K562 (cell line): ENCODE data around the gene PNMT. TPM values are rescaled to one million over a fixed set of nuclear protein-coding genes. Genes with fewer than 3 reads are reported as not detected.
A peak's percentile ranks its signal among the peaks of the same experiment; 100 is the strongest.

ENCODE experiments used
- ATAC-seq: fragments of 200-7000 bp; cut with Tn5 transposase; 3 replicates; pipeline ENCODE4 v1.9.1; 2020; ENCODE audit warnings: moderate library complexity
- BruUV-seq: library from RNA; stranded (reverse); fragments of 400-500 nt; replicated peaks from 2 replicates; lab custom pipeline; 2021; lab: Mats Ljungman, UMichigan
- CTCF ChIA-PET: fragments of 300-600 bp; formaldehyde crosslinking; extraction: SDS; loops from one replicate; lab custom pipeline; 2021; ENCODE audit warnings: low intra/inter-chr PET ratio; lab: Yijun Ruan, JAX
- POLR2A ChIA-PET: fragments of 300-600, 350-650 bp; sonication (Branson Sonifier 250); formaldehyde crosslinking; extraction: SDS; loops from one replicate; lab custom pipeline; 2021; ENCODE audit warnings: antibody characterized with exemption, inconsistent platforms; lab: Yijun Ruan, JAX
- DNase-seq, 4 experiments: peaks; one replicate each; pipeline versions ENCODE4 v3.0.0 to v3.0.0-alpha.2; 2011 to 2018; ENCODE audit warnings: low spot score in 3 of 4, mixed read lengths in 3 of 4; ENCODE audit errors: extremely low read depth in 1 of 4
- FAIRE-seq: peaks from 2 replicates; lab custom pipeline; 2011; peaks lifted over from hg19 to GRCh38; lab: Jason Lieb, UNC
- H2AFZ ChIP-seq: 2 replicates; pipeline ENCODE4 v1.6.0; 2011; ENCODE audit warnings: low read depth, low read length, control low read depth, inconsistent platforms
- H3K27ac ChIP-seq: fragments of 200-600 bp; 3 replicates; pipeline ENCODE4 v1.8.0; 2011; ENCODE audit warnings: low read depth, mild to moderate bottlenecking, control low read depth, inconsistent platforms, low read length, moderate library complexity, mixed read lengths; ENCODE audit errors: extremely low read depth
- H3K27me3 ChIP-seq, 2 experiments: fragments of 300-600 bp in 1 of 2; 2 replicates in 1 of 2; 3 replicates in 1 of 2; pipeline versions ENCODE4 v1.6.0 to v1.8.0; 2011; ENCODE audit warnings: inconsistent platforms in 2 of 2, low read length in 2 of 2, mild to moderate bottlenecking in 1 of 2, mixed read lengths in 1 of 2, moderate library complexity in 1 of 2; ENCODE audit not compliant: control insufficient read depth in 2 of 2, insufficient read depth in 2 of 2
- H3K36me3 ChIP-seq: fragments of 300-600 bp; 3 replicates; pipeline ENCODE4 v1.8.0; 2011; ENCODE audit warnings: mild to moderate bottlenecking, low read length, inconsistent platforms; ENCODE audit not compliant: control insufficient read depth, insufficient read depth
- H3K4me1 ChIP-seq, 2 experiments: fragments of 200-600 bp in 1 of 2; replicated peaks in 1 of 2; 2 replicates in 1 of 2; 3 replicates in 1 of 2; pipeline versions ENCODE4 v1.5.1 to v1.8.0; 2011; ENCODE audit warnings: inconsistent platforms in 2 of 2, low read length in 2 of 2, mild to moderate bottlenecking in 1 of 2, mixed read lengths in 1 of 2, moderate library complexity in 1 of 2; ENCODE audit not compliant: control insufficient read depth in 2 of 2, insufficient read depth in 2 of 2
- H3K4me2 ChIP-seq: 2 replicates; pipeline ENCODE4 v1.6.1; 2011; ENCODE audit warnings: low read length, control low read depth, inconsistent platforms, mixed read lengths; ENCODE audit not compliant: insufficient read depth
- H3K4me3 ChIP-seq: fragments of 200-600 bp; sonication (generic), shearing (Covaris generic); 2 replicates; pipeline ENCODE4 v1.5.1; 2016; ENCODE audit warnings: control low read depth, inconsistent platforms
- H3K79me2 ChIP-seq: fragments of 200-600 bp; 3 replicates; pipeline ENCODE4 v1.8.0; 2011; ENCODE audit warnings: low read length, inconsistent platforms; ENCODE audit not compliant: control insufficient read depth, insufficient read depth
- H3K9ac ChIP-seq, 2 experiments: 2 replicates each; pipeline versions ENCODE4 v1.6.0 to v1.6.1; 2011; ENCODE audit warnings: low read depth in 2 of 2, low read length in 2 of 2, control low read depth in 1 of 2, inconsistent platforms in 1 of 2, mild to moderate bottlenecking in 1 of 2, mixed read lengths in 1 of 2; ENCODE audit not compliant: insufficient read depth in 1 of 2
- H3K9me1 ChIP-seq: one replicate; pipeline ENCODE4 v1.6.0; 2011; ENCODE audit warnings: inconsistent platforms, mild to moderate bottlenecking, low read length, moderate library complexity; ENCODE audit not compliant: control insufficient read depth, insufficient read depth
- H3K9me3 ChIP-seq: replicated peaks from 2 replicates; pipeline ENCODE4 v1.5.1; 2011; ENCODE audit warnings: low read depth, low read length, inconsistent platforms; ENCODE audit not compliant: control insufficient read depth, insufficient read depth
- H4K20me1 ChIP-seq: replicated peaks from 2 replicates; pipeline ENCODE4 v1.6.1; 2011; ENCODE audit warnings: low read length, inconsistent platforms, mixed read lengths; ENCODE audit not compliant: control insufficient read depth, insufficient read depth
- C11orf30 ChIP-seq: fragments of 450-650 bp; IDR thresholded peaks from 2 replicates; pipeline ENCODE4 v1.6.1; 2016; ENCODE audit warnings: low read depth, mild to moderate bottlenecking
- HBP1 ChIP-seq: fragments of 450-650 bp; formaldehyde crosslinking; IDR thresholded peaks from 2 replicates; pipeline ENCODE4 v1.4.0; 2022; ENCODE audit warnings: missing genetic modification characterization
- MCM3 ChIP-seq: fragments of 450-650 bp; IDR thresholded peaks from 2 replicates; pipeline ENCODE4 v1.6.1; 2016
- NEUROD1 ChIP-seq: fragments of 150-350 bp; IDR thresholded peaks from 2 replicates; pipeline ENCODE4 v1.6.1; 2014; ENCODE audit warnings: borderline replicate concordance, low read length, low read depth; ENCODE audit not compliant: partially characterized antibody
- NR1H2 ChIP-seq: sonication (generic); formaldehyde crosslinking; IDR thresholded peaks from 2 replicates; pipeline ENCODE4 v1.4.0; 2020; ENCODE audit warnings: mild to moderate bottlenecking, missing genetic modification reagents
- NR2C1 ChIP-seq, 2 experiments: fragments of 450-650 bp; IDR thresholded peaks; 2 replicates each; pipeline ENCODE4 v1.6.1; 2017; ENCODE audit warnings: mild to moderate bottlenecking in 2 of 2, antibody characterized with exemption in 1 of 2, inconsistent platforms in 1 of 2, missing compliant biosample characterization in 1 of 2, missing genetic modification characterization in 1 of 2
- NR2C2 ChIP-seq, 2 experiments: fragments of 200-800 bp in 1 of 2; sonication (Bioruptor generic) in 1 of 2; sonication (generic) in 1 of 2; formaldehyde crosslinking in 1 of 2; IDR thresholded peaks; 2 replicates each; pipeline versions ENCODE4 v1.6.1 to v1.8.0; 2016 to 2022; ENCODE audit warnings: mild to moderate bottlenecking in 1 of 2, missing compliant biosample characterization in 1 of 2, missing genetic modification characterization in 1 of 2, missing genetic modification reagents in 1 of 2
- NR3C1 ChIP-seq: sonication (generic); formaldehyde crosslinking; IDR thresholded peaks from 2 replicates; pipeline ENCODE4 v1.8.1; 2022; ENCODE audit warnings: missing genetic modification reagents
- ZNF23 ChIP-seq: fragments of 250-450 bp; sonication (Bioruptor Pico); IDR thresholded peaks from 2 replicates; pipeline ENCODE4 v1.4.0; 2020; ENCODE audit warnings: mild to moderate bottlenecking
- ZNF232 ChIP-seq: sonication (generic); formaldehyde crosslinking; IDR thresholded peaks from 2 replicates; pipeline ENCODE4 v1.8.0; 2022; ENCODE audit warnings: mild to moderate bottlenecking, missing genetic modification reagents
- ZNF431 ChIP-seq: sonication (generic); formaldehyde crosslinking; IDR thresholded peaks from 2 replicates; pipeline ENCODE4 v1.8.0; 2022; ENCODE audit warnings: mild to moderate bottlenecking, missing genetic modification reagents
- ZNF655 ChIP-seq: fragments of 250-450 bp; sonication (Bioruptor Pico); IDR thresholded peaks from 2 replicates; pipeline ENCODE4 v1.5.0; 2021
- ZNF778 ChIP-seq: fragments of 450-650 bp; formaldehyde crosslinking; IDR thresholded peaks from 2 replicates; pipeline ENCODE4 v1.4.0; 2020; ENCODE audit warnings: mild to moderate bottlenecking, moderate library complexity
- WGBS: fragments of 100-300 bp; shearing (Covaris generic); methylation state at CpG from one replicate; pipeline ENCODE4 v1.1.6; 2016; ENCODE audit warnings: low coverage, mixed read lengths; ENCODE audit not compliant: insufficient coverage; ENCODE audit errors: missing lambda C conversion rate; 5-methylcytosine and 5-hydroxymethylcytosine counted together
- in situ Hi-C: fragments of 300-500 bp; cut with MboI; formaldehyde crosslinking; loops from 4 replicates; pipeline ENCODE4 v1.15.0; 2018; ENCODE audit warnings: inconsistent platforms, mixed read lengths
- intact Hi-C: fragments of 100-400 bp; cut with micrococcal nuclease; formaldehyde crosslinking; loops from 2 replicates; pipeline ENCODE4 v1.14.2; 2022
- polyA plus RNA-seq, 8 experiments: library from polyadenylated mRNA; depleted of rRNA in 4 of 8; stranded (reverse) in 5 of 8; unstranded in 3 of 8; fragments of >200 nt; fragmentation: Nextera tagmentation in 2 of 8; fragmentation: Illumina TruSeq in 1 of 8; extraction: Ambion mirVana in 2 of 8; extraction: Trizol in 1 of 8; gene quantifications; 2 replicates each; pipeline versions ENCODE4 v1.2.1 to v1.2.3, GENCODE V29; 2011 to 2014; ENCODE audit warnings: inconsistent platforms in 1 of 8, missing spikeins in 1 of 8
- total RNA-seq, 7 experiments: library from RNA; depleted of rRNA in 6 of 7; stranded (reverse); fragments of >200 nt in 6 of 7; fragmentation: Illumina TruSeq in 2 of 7; extraction: Trizol in 2 of 7; gene quantifications; 2 replicates each; pipeline versions ENCODE4 v1.2.1 to v1.2.3, GENCODE V29; 2011 to 2021; ENCODE audit warnings: low replicate concordance in 1 of 7

PNMT gene
- total and polyA plus RNA-seq, 9 of the 15 experiments (the other 6 are each of a cell fraction or from before 2014, with no cell fraction given) = 0.55 to 18.1 (median 5.8) TPM

- H3K9ac ChIP-seq = peak overlapping the region in 1 of 2 experiments; percentile 41; a peak in 2 of 4 replicates
- H3K9me1 ChIP-seq = no peaks in the 10 kb centered on the region
- no peak for FAIRE-seq
- no peaks in the 10 kb centered on the region for H3K9me3 ChIP-seq
- BruUV-seq = no TSS peak
- CTCF ChIA-PET = interaction anchor here (0.6 to 2.0 kb wide), 3 partner anchors 12 to 35 kb away, joined by 3 to 12 read pairs (median 3); partner anchors contain the start of gene PNMT
- H3K27me3 ChIP-seq = no peaks in the 10 kb centered on the region
- intact Hi-C loops = no loop called here
- in situ Hi-C loops = no loop called here
- DNase-seq = no peak
- peaks cover 17% of the 10 kb centered on the region for H3K79me2 ChIP-seq
- H3K27ac ChIP-seq = no peak overlapping the region
- no peak overlapping the region for H3K4me3 ChIP-seq
- no peaks in the 10 kb centered on the region; the same call in 2 of the 3 replicates for H3K36me3 ChIP-seq
- no peak for ATAC-seq
- TF ChIP-seq NR2C2 (CRISPR knock-in tag; IDR thresholded peaks at IDR 0.05) = 0 out of 2 replicates have a peak, but pooled peaks have one; percentile 28
- TF ChIP-seq NR2C2 (tag; IDR thresholded peaks at IDR 0.05) = peak; percentile 77
- no peak for TF ChIP-seq HBP1 (CRISPR knock-in tag)
- TF ChIP-seq C11orf30 = no peak
- no peak for TF ChIP-seq MCM3
- TF ChIP-seq ZNF431 (CRISPR knock-in tag) = no peak
- no peak for TF ChIP-seq NR1H2 (CRISPR knock-in tag)
- no peak for TF ChIP-seq ZNF778 (CRISPR knock-in tag)
- TF ChIP-seq NR3C1 (CRISPR knock-in tag) = no peak
- peak; percentile 89 for TF ChIP-seq NR2C1 (IDR thresholded peaks at IDR 0.05)
- peak; percentile 87 for TF ChIP-seq NR2C1 (tag; IDR thresholded peaks at IDR 0.05)
- no peak for TF ChIP-seq NEUROD1
- TF ChIP-seq ZNF232 = no peak
- TF ChIP-seq ZNF23 = no peak
- no peak for TF ChIP-seq ZNF655
- TF ChIP-seq, all 486 proteins: peak for 2
- POLR2A ChIA-PET = interaction anchor here (0.5 to 1.2 kb wide), 6 partner anchors 9 to 437 kb away, joined by 3 to 5 read pairs (median 4); no protein-coding TSS in a partner anchor
- Histone ChIP-seq H4K20me1 (no peaks in the 10 kb centered on the region), H3K4me1 (peaks cover 23 to 40% of the 10 kb centered on the region in 2 experiments), H2AFZ (0 out of 2 replicates have a peak overlapping the region, but pooled peaks have one; percentile 46), H3K4me2 (no peak overlapping the region)
- 65% methylated on average over 8 of the region's 8 CpGs for WGBS
These were observed 34.6 kb upstream of the PNMT start for GRCh38 chr17:39633570-39634183.
